HepG2 (cell line): ENCODE data around the gene COL5A1.

Experiments used
- CREM ChIP-seq, 2 experiments: sonication (generic) in 1 of 2; formaldehyde crosslinking in 1 of 2; IDR thresholded peaks; 2 replicates each; pipeline versions ENCODE4 v1.4.0 to v1.6.1; 2016 to 2020; ENCODE audit warnings: antibody characterized with exemption in 1 of 2, mild to moderate bottlenecking in 1 of 2, missing genetic modification reagents in 1 of 2
- DR1 ChIP-seq: sonication (generic); formaldehyde crosslinking; IDR thresholded peaks from 2 replicates; pipeline ENCODE4 v1.8.0; 2021; ENCODE audit warnings: mild to moderate bottlenecking, missing genetic modification reagents, inconsistent platforms
- HOXA5 ChIP-seq: sonication (generic); formaldehyde crosslinking; IDR thresholded peaks from 2 replicates; pipeline ENCODE4 v1.4.0; 2020; ENCODE audit warnings: missing genetic modification reagents
- ZNF629 ChIP-seq: sonication (generic); formaldehyde crosslinking; conservative IDR thresholded peaks from 2 replicates; pipeline ENCODE4 v1.5.0; 2020; ENCODE audit warnings: missing genetic modification reagents
- TF ChIP-seq, protein P1 (sequence below): sonication (generic); formaldehyde crosslinking; IDR thresholded peaks from 2 replicates; pipeline ENCODE4 v1.5.0; 2020; ENCODE audit warnings: mild to moderate bottlenecking, missing genetic modification reagents, moderate library complexity
- TF ChIP-seq, protein P2 (sequence below): sonication (generic); formaldehyde crosslinking; IDR thresholded peaks from 2 replicates; pipeline ENCODE4 v1.4.0; 2020; ENCODE audit warnings: low read depth, mild to moderate bottlenecking, missing genetic modification reagents

DNA sequence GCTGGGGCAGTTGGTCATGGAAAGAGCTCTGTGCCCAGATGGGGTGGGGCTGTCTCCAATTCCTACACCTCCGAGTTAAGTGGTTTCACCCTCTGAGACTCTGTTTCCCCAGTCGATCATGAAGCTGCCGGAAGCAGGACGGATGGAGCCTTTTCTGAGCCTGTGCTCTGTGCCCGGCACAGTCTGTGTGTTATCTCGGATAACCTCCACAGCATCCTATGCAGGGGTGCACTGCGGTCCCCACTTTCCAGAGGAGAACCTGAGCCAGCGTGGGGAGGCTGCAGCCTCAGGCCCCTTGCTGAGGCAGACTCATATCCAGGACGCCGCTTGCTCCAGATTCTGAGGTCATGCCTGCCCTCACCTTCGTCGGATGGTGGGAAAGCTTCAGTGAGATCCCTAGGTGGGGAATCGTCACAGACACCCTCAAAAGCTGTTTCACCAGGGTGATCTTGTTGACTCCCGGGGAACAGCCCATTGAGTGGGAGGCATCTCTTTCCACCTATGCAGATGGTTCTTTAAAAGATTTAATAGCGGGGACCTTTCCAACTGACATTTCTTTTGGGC, 6.9 kb upstream of the COL5A1 start:
- TF ChIP-seq DR1 (CRISPR knock-in tag) (no peak), HOXA5 (CRISPR knock-in tag) (no peak), ZNF629 (CRISPR knock-in tag) (no peak), CREM (IDR thresholded peaks at IDR 0.05) (no peak), CREM (CRISPR knock-in tag; IDR thresholded peaks at IDR 0.05) (no peak)
- TF ChIP-seq, protein P1, sequence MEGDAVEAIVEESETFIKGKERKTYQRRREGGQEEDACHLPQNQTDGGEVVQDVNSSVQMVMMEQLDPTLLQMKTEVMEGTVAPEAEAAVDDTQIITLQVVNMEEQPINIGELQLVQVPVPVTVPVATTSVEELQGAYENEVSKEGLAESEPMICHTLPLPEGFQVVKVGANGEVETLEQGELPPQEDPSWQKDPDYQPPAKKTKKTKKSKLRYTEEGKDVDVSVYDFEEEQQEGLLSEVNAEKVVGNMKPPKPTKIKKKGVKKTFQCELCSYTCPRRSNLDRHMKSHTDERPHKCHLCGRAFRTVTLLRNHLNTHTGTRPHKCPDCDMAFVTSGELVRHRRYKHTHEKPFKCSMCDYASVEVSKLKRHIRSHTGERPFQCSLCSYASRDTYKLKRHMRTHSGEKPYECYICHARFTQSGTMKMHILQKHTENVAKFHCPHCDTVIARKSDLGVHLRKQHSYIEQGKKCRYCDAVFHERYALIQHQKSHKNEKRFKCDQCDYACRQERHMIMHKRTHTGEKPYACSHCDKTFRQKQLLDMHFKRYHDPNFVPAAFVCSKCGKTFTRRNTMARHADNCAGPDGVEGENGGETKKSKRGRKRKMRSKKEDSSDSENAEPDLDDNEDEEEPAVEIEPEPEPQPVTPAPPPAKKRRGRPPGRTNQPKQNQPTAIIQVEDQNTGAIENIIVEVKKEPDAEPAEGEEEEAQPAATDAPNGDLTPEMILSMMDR: no peak
- TF ChIP-seq, protein P2, sequence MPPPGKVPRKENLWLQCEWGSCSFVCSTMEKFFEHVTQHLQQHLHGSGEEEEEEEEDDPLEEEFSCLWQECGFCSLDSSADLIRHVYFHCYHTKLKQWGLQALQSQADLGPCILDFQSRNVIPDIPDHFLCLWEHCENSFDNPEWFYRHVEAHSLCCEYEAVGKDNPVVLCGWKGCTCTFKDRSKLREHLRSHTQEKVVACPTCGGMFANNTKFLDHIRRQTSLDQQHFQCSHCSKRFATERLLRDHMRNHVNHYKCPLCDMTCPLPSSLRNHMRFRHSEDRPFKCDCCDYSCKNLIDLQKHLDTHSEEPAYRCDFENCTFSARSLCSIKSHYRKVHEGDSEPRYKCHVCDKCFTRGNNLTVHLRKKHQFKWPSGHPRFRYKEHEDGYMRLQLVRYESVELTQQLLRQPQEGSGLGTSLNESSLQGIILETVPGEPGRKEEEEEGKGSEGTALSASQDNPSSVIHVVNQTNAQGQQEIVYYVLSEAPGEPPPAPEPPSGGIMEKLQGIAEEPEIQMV (CRISPR knock-in tag): no peak
